IPS-NIHi11 (cell line): Measurements from ENCODE around the gene EFS.

Source experiments
- DNase-seq: peaks from one replicate; pipeline ENCODE4 v3.0.0; 2012; ENCODE audit warnings: mixed read lengths, low spot score

Gene EFS

GRCh38 chr14:23378612-23379220 is 13.7 kb upstream of the EFS start:
- no peak for DNase-seq

DNA sequence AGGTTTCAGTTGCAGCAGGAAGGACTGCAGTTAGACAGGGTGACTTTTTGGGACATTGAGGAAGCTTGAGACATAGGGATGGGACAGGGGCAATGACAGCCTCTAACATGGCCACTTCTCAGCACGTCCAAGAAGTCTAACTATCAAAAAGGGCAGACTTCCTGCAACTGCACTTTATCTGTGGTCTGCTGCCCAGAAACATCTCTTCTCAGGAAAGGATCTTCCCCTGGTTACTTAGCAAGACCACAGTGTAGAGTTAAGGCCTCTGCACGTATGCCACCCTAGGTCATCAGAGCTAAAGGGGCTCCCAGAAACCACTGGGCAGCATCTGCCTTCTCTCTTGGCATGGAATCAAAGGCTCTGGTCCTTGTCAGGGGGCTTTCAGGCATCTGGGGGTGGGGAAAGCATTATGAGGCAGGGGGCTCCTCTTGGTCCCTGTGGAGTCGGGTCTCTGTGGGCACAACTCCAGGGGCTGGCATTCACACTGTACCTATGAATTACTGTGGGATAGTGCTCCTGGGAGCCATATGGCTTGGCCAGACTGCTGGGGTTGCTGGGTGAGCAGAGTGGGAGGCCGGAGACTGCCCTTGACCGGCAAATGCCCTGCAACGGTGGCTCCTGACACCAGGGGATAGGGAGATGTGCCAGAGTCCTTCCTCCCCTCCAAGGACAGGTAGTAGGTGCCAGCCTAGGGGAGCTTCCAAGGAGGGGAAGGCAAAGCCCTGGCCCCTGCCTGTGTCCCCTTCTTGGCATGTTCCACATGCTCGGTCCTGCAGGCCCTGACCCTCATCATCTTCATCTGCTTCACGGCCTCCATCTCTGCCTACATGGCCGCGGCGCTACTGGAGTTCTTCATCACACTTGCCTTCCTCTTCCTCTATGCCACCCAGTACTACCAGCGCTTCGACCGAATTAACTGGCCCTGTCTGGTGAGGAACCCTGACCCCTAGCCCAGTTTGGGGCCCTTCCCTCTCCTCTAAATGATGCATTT is 12.9 kb upstream of the EFS start:
- no peak for DNase-seq

DNA sequence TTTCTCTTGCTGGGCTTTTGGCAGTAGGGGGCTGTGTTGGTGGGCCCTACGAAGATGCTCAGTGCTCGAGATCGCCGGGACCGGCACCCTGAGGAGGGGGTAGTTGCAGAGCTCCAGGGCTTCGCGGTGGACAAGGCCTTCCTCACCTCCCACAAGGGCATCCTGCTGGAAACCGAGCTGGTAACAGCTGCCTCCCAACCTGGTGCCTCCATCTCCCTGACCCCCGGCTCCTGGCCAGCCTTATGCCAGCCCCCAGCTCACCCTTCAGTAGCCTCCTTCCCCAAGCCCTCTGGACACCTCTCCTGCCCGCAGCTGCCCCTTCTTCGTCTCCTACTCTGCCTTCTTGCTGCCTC is 12.2 kb upstream of the EFS start:
- DNase-seq = no peak

GRCh38 chr14:23376482-23377197 is 11.7 kb upstream of the EFS start, which contains the start of gene CMTM5:
Gene CMTM5 (plus strand): TSS chr14:23377046. CDS start chr14:23377252, 206 bp downstream.
- DNase-seq = peak; percentile 65

DNA sequence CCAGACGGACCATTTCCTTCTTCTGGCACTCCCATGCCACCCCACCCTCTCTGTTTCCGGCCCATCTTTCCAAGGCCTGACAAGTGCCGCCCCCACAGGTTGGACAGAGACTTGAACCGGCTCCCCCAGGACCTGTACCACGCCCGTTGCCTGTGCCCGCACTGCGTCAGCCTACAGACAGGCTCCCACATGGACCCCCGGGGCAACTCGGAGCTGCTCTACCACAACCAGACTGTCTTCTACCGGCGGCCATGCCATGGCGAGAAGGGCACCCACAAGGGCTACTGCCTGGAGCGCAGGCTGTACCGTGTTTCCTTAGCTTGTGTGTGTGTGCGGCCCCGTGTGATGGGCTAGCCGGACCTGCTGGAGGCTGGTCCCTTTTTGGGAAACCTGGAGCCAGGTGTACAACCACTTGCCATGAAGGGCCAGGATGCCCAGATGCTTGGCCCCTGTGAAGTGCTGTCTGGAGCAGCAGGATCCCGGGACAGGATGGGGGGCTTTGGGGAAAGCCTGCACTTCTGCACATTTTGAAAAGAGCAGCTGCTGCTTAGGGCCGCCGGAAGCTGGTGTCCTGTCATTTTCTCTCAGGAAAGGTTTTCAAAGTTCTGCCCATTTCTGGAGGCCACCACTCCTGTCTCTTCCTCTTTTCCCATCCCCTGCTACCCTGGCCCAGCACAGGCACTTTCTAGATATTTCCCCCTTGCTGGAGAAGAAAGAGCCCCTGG is 10.7 kb upstream of the EFS start:
- DNase-seq = no peak

- no peak for DNase-seq
Observed at GRCh38 chr14:23373041-23373440, 8.1 kb upstream of the EFS start.

DNA sequence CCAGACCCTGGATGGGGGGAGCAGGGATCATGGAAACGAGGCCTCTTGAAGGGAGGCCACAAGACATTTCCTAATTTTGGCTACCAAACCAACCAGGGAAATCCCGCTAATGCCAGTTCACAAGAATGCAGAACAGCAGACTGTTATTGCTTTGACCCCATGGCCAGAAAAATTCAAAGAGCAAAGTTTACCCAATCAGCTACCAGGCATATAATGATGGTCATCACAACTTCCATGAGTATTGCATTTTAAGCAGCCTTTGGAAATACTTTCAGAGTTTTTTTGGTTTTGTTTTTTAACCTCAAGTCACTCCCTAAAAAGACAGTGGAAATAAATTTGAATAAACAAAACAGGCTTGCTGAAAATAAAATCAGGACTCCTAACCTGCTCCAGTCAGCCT is 7.5 kb upstream of the EFS start, which contains the start of gene IL25:
Gene IL25, plus strand, starts transcription at position 301 of the 400 bp plus-strand sequence.
- DNase-seq = no peak

DNA sequence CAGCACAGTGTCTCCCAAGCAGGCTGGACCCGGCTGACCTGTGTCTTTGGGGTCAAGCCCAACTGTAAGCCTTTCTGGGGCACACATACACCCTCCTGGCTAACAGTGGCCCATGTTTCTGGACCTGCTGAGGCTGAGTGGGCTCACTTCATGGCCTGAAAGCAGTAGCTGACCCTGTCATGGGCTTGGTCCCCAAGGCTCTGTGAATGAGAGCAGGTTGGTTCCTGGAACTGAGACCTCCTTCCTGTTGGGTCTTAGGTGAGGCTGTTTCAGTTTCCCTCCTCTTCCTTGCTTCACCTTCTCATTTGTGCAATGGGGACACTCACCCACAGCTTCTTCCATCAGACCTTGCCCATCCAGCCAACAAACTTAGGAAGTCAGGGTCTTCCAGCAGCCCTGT is 6.9 kb upstream of the EFS start:
- DNase-seq = no peak

- no peak for DNase-seq
Observed at GRCh38 chr14:23370221-23370620, 5.2 kb upstream of the EFS start.

GRCh38 chr14:23366426-23366921 is 1.5 kb upstream of the EFS start:
- DNase-seq = peak; percentile 94

GRCh38 chr14:23365732-23366425 is 907 bp upstream of the EFS start:
- peak; percentile 54 for DNase-seq

DNA sequence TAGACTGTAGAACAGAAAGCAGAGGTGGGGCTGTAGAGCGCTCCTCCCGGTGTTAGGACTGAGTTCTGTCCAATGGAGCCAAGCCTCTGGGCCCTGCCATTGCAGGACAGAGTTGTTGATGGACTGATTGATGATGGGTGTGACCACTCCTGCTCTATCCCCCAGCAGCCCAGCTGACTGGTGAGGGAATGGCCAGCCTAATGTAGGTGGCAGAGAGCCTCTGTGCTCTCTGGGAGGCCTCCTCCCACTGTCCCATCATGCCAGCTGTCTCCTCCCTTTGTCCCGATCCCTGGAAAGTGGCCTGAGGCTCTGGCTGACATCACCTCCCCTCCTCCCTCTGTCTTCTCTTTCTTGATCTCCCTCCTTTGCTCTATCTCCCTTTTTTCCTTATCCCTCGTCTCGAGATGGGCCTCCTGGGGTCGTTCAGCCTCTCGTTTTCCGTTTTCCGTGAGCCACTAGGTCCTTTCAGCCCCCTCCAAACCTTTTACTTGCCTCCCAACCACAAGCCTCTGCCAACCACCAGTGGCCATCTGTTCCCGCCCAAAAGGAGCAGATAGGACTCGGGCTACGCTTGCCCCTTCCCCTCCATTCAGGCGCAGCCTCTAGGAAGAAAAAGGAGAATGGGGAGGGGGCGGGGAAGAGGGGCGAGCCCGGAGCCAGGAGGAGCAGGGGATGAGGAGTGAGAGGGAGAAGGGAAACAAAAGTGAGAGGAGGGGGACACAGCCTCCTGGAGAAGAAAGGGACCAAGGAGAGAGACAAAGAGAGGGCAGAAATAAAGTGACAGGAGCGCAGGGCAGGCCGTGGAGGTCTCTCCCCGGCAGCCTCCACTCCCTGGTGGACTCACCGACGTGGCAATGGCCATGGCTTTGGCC is 572 bp downstream of the EFS start:
- peak; percentile 71 for DNase-seq

- DNase-seq = no peak
Observed at GRCh38 chr14:23362200-23362599, 2.8 kb downstream of the EFS start.

GRCh38 chr14:23361763-23362162 is 3.2 kb downstream of the EFS start:
- no peak for DNase-seq

DNA sequence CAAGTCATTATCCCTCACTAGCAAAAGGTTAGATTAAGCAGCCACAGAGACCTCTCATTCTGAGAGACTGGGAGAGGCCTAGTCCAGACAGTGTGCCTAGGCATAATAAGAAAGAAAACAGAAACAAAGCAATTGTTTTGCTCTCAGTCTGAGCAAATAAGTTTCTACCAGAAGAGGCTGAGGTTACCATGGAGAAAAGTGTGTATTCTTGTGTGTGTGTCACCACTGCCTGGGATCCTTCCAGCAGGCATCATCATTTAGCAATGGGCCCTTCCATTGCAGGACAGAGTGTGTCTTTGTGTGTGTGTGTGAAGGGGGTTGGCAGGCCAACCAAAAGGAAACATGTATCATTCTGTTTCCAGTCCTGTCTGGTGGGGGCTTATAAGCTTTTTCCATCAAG is 3.7 kb downstream of the EFS start:
- no peak for DNase-seq

- peak; percentile 69 for DNase-seq
Observed at GRCh38 chr14:23360496-23360895, 4.5 kb downstream of the EFS start.

GRCh38 chr14:23359722-23360447 is 5.1 kb downstream of the EFS start:
- no peak for DNase-seq

DNA sequence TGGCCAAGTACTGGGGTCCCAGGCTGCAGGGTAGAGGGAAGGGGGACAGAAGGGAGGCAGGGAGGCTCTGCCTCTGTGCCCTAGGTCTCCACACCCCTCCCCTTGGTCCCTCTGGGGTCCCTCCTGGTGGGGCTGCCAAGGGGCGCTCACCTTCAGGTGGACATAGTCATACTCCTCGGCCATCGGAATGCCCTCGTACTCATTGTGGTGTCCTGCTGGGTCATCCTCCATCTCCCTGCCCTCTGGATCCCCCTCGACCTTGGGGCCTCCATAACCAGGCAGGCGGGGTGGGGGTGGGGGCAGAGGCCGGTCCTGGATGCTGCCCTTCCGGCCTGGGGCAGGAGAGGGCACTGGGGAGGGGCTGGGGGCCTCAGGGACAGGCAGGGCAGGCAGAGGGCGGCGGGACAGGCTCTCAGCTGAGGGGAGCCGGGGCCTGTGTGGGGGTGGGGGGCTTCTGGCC is 5.8 kb downstream of the EFS start:
- DNase-seq = no peak

DNA sequence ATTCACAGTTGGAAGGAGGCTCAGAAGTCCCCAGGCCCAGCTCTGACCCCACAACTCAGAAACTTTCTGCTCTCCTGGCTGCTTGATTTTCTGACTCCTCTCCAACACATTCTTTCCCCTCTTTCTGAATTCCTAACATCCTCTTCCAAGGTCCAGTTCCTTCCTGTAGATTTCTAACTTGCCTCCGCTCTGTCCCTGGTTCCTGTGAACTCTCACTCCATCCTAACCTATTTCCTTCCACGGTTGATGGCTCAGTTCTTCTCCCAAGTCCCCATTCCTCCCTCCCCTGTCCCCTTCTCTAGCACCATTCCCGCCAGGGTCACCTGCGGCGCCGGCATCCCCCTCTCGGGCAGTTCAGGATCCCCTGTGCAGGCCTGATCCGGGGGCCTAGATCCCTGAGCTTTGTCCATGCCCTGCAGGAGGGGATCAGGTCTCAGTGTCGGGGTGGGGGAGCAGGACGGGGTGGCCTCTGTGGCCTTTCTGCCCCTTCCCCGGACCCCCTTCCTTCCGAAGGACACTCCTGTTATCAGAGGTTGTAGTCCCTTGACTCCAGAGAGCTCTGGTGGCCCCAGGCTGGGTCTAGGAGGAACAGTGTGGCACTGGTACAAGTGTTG is 6.3 kb downstream of the EFS start:
- no peak for DNase-seq
